ENCODE measurements around the gene MDK.

MDK gene

GRCh38 chr11:46348566-46349401, 32.7 kb upstream of the MDK start:
- DNase-seq, result no peak

GRCh38 chr11:46350695-46351094, 30.8 kb upstream of the MDK start:
- DNase-seq, result no peak

GRCh38 chr11:46351148-46351547, 30.3 kb upstream of the MDK start:
- DNase-seq, result no peak

GRCh38 chr11:46351606-46352005, 29.9 kb upstream of the MDK start:
- DNase-seq, result no peak

- peak; percentile 48 to 71 for DNase-seq
Measured at GRCh38 chr11:46352063-46352841, 29.2 kb upstream of the MDK start.

- DNase-seq, result peak in 1 of 2 donors; percentile 45
Measured at GRCh38 chr11:46353698-46354097, 27.8 kb upstream of the MDK start.

- peak in 1 of 2 donors; percentile 50 for DNase-seq
Measured at GRCh38 chr11:46356924-46357482, 24.5 kb upstream of the MDK start.

- peak in 1 of 2 donors; percentile 19 for DNase-seq
Measured at GRCh38 chr11:46357483-46357936, 24.0 kb upstream of the MDK start.

- no peak for DNase-seq
Measured at GRCh38 chr11:46359953-46360352, 21.5 kb upstream of the MDK start.

- peak; percentile 81 to 83 for DNase-seq
Measured at GRCh38 chr11:46360878-46361277, 20.6 kb upstream of the MDK start.

GRCh38 chr11:46361283-46362155, 19.9 kb upstream of the MDK start:
- peak; percentile 87 to 93 for DNase-seq

GRCh38 chr11:46362156-46363030, 19.1 kb upstream of the MDK start:
- DNase-seq, result no peak

GRCh38 chr11:46363031-46363407, 18.4 kb upstream of the MDK start:
- peak; percentile 89 to 92 for DNase-seq

- peak; percentile 71 to 93 for DNase-seq
Measured at GRCh38 chr11:46363455-46364005, 17.9 kb upstream of the MDK start.

- peak in 1 of 2 donors; percentile 53 for DNase-seq
Measured at GRCh38 chr11:46364056-46364455, 17.4 kb upstream of the MDK start.

- DNase-seq, result no peak
Measured at GRCh38 chr11:46364791-46365190, 16.7 kb upstream of the MDK start.

GRCh38 chr11:46366260-46366659, 15.2 kb upstream of the MDK start:
- no peak for DNase-seq

GRCh38 chr11:46366661-46367161, 14.8 kb upstream of the MDK start:
- no peak for DNase-seq

GRCh38 chr11:46367244-46367915, 14.1 kb upstream of the MDK start:
- peak; percentile 62 to 67 for DNase-seq

- no peak for DNase-seq
Measured at GRCh38 chr11:46367916-46368267, 13.6 kb upstream of the MDK start.
